Measurements from ENCODE around the gene PRCD. TPM values are rescaled to one million over a fixed set of nuclear protein-coding genes. Genes with fewer than 3 reads are reported as not detected.
"Not testable (repeated sequence)": the region's sequence is repeated elsewhere in the genome, so short reads cannot be mapped to it uniquely, and the experiment has no call there.

The PRCD gene
- total RNA-seq, 1 donor from 2014 or later = 0.58 TPM

GRCh38 chr17:76551685-76552084 lies 11.8 kb downstream of the PRCD start:
- DNase-seq (ENCODE audit: extremely low read depth, low read depth, low spot score) = no peak

- DNase-seq (ENCODE audit: extremely low read depth, low read depth, low spot score) = no peak
Observed at GRCh38 chr17:76553178-76553908, 13.5 kb downstream of the PRCD start.

GRCh38 chr17:76554131-76554530 lies 14.3 kb downstream of the PRCD start:
- no peak for DNase-seq (ENCODE audit: extremely low read depth, low read depth, low spot score)

DNA sequence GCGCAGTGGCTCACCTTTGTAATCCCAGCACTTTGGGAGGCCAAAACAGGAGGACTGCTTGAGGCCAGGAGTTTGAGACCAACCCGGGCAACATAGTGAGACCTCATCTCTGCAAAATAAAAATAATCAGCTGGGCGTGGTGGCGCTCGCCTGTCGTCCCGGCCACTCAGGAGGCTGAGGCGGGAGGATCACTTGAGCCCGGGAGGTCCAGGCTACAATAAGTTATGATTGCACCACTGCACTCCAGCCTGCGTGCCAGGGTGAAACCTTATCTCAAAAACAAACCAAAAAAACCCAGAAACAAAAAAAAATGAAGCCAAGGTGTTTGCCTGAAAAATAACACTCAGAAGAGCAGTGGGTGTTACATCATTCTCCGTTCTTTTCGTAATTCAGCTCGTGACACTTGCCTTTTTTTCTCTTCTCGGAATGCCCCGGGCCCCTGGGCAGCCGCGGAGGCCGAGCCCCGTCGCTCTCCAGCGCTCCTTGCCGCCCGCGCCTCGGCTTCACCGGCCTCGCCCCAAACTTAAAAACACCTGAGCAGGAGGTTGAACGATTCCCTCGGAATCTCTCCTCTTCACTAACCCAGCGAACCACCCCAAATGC lies 17.0 kb downstream of the PRCD start:
- DNase-seq (ENCODE audit: extremely low read depth, low read depth, low spot score) = no peak

- peak; percentile 90 for DNase-seq (ENCODE audit: extremely low read depth, low read depth, low spot score)
Observed at GRCh38 chr17:76557368-76558197, 17.7 kb downstream of the PRCD start.

DNA sequence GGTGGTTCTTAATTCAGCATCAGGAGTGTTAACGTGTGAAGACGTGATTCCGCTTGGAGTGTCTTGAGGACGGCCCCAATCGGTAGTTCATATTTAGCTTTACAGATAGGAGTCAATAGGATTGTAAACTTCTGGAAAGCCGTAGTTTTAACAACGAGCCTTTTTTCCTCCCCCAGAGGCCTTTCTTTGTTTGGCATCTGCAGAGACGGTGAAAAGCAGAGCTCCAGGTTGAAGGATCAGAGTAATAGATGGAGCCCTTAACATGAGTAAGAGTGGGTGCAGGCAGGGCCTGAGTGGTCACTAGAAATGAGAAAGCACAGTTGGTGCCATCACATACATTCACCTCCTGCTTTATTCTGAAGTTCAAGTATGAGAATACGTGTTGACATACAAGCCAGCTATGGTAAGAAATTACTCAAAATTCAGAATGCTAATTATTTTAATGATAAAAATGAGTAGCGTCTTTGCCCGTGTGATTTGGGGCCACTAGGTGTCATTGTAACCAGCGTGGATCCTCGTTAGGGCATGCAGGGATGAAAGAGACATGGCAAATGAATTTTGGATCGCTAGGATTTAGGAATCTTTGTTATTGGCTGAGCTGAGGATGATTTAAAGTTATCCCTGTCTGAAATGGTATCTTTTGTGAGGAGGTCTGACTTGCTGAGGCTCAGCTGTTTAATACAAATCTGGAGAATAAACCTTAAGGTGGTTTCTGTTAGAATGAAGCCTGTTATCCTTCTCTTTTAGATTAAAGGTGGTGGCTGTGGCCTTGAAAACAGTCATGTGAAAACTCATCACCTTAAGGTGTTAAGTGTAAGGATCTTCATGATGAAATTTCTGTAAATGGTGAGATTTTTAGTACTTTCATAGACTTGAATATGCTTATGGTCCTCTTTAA lies 18.6 kb downstream of the PRCD start:
- DNase-seq (ENCODE audit: extremely low read depth, low read depth, low spot score) = no peak

GRCh38 chr17:76559460-76559859 lies 19.6 kb downstream of the PRCD start:
- DNase-seq (ENCODE audit: extremely low read depth, low read depth, low spot score) = not testable (repeated sequence)

- no peak for DNase-seq (ENCODE audit: extremely low read depth, low read depth, low spot score)
Observed at GRCh38 chr17:76560036-76560876, 20.4 kb downstream of the PRCD start.

DNA sequence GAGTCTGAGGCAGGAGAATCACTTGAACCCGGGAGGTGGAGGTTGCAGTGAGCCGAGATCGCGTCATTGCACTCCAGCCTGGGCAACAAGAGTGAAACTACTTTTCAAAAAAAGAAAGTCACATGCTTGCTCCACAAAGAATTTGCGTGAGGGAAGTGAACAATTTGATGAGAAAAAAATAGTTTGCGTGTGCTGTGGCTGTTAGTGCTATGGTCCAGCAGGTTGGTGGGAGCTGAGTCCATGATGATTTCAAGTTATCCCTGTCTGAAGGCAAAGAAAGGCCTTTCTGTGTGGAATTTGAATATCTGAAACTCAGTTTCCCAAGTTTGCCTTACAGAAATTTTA lies 21.0 kb downstream of the PRCD start:
- DNase-seq (ENCODE audit: extremely low read depth, low read depth, low spot score) = no peak

DNA sequence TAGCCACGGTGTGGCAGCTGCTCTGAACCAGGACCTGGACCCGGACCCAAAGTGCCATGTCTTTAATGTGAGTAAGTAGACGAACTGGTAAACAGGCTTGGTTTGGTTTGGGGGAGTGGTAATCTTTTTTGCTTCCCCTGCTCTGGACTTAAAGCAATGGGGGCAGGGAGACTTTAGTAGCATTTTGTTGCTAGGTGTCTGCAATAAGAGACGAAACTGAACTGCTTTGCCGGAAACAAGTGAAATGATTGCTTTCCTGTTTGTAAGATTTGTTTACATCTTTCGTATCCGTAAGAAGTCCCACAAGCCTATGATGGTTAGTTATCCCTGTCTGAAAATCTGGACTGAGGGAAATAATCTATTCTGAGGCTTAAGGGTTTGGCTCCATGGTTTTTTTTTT lies 21.5 kb downstream of the PRCD start:
- DNase-seq (ENCODE audit: extremely low read depth, low read depth, low spot score) = no peak

DNA sequence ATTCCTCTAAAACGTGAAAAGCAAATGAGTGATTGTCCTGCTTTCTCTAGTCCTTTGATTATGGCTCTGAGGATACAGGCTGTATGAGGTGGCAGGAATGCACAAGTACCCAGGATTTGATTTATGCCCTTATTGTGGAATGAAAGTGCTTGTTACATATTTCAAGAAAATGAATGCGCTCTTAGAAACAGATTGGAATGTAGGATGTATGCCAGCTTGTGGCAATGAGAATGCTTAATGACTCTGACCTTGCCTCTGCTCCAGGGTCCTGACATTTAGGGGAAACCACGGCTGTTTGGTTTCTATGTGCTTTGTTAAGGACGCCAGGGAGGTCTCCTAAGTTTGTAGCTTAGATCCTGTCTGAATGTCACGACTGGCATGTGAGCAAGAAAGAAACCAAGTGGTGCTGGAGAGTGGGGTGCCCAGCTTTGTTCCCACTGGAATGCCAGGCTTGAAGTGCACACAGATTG lies 22.0 kb downstream of the PRCD start:
- no peak for DNase-seq (ENCODE audit: extremely low read depth, low read depth, low spot score)

- no peak for DNase-seq (ENCODE audit: extremely low read depth, low read depth, low spot score)
Observed at GRCh38 chr17:76562734-76563148, 22.9 kb downstream of the PRCD start.

- not testable (repeated sequence) for DNase-seq (ENCODE audit: extremely low read depth, low read depth, low spot score)
Observed at GRCh38 chr17:76563359-76563758, 23.5 kb downstream of the PRCD start.

- DNase-seq (ENCODE audit: extremely low read depth, low read depth, low spot score) = not testable (repeated sequence)
Observed at GRCh38 chr17:76564991-76565727, 25.3 kb downstream of the PRCD start.

- no peak for DNase-seq (ENCODE audit: extremely low read depth, low read depth, low spot score)
Observed at GRCh38 chr17:76565728-76566612, 26.1 kb downstream of the PRCD start.

GRCh38 chr17:76566613-76566943 lies 26.7 kb downstream of the PRCD start:
- no peak for DNase-seq (ENCODE audit: extremely low read depth, low read depth, low spot score)

- DNase-seq (ENCODE audit: extremely low read depth, low read depth, low spot score) = no peak
Observed at GRCh38 chr17:76566988-76567431, 27.2 kb downstream of the PRCD start.
